ENCODE measurements around the gene FBXW11.
"Not testable (repeated sequence)": the region's sequence is repeated elsewhere in the genome, so short reads cannot be mapped to it uniquely, and the experiment has no call there.

The FBXW11 gene

GRCh38 chr5:171906703-171907590 is 99.5 kb downstream of the FBXW11 start:
- DNase-seq = no peak

DNA sequence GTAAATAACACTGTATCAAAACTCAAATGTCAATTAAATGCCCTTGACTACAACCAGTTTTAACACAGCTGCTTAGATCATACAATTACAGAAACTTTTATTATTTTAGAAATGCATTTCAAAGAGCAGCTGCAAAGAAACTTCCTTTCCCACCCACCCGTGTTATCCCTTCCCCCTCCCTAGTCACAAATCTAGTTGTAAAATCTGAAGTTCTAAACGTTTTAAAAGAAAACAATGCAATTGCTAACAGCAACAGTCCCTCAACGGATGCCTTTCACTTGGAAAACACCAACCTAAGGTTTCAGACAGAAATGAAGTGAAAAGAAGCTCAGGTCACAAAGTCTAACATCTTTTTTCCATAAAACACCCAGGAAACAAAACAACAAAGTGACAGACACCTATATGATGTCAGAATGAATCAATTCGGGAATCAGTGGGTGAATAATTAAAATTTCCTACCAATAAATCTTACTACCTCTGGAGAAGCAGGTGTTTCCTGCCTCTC is 100.3 kb downstream of the FBXW11 start:
- no peak for DNase-seq

DNA sequence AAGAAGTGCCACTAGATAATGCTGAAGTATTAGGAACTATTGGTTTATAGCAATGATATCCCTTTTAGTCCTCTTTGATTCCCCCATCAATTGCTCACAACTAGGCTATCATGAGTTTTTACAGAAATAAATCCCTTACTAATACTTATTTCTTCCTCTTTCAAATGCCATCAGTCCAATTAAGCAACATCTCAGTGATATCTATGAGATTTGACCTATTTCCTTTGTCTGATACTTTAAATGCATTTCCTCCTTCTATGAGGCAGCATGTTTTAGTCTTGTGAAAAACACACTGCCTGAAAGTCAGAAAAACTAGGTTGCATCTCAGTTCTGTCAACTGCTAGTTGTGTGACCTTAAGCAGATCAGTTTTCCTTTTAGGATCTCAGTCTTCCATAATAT is 101.6 kb downstream of the FBXW11 start:
- DNase-seq = no peak

- no peak for DNase-seq
Measured at GRCh38 chr5:171901764-171902163, 104.7 kb downstream of the FBXW11 start.

- DNase-seq = no peak
Measured at GRCh38 chr5:171899792-171900191, 106.6 kb downstream of the FBXW11 start.

DNA sequence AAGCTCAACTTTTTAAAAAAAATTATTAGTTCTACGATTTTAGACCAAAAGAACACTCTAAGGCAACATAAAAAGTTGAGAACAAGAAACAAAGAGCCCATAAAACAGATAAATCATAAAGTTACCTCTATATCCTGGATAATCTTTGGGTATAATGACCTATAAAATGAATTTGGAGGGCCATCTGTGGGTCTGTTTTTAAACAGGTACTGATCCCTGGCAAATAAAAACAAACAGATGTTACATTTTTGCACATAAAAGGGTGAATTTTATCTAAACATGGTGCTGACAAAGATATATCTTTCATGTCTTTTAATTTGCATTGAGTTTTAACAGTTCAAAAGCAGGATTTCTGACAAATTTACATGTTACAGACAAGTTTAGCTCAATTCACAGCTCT is 107.6 kb downstream of the FBXW11 start:
- DNase-seq = no peak

DNA sequence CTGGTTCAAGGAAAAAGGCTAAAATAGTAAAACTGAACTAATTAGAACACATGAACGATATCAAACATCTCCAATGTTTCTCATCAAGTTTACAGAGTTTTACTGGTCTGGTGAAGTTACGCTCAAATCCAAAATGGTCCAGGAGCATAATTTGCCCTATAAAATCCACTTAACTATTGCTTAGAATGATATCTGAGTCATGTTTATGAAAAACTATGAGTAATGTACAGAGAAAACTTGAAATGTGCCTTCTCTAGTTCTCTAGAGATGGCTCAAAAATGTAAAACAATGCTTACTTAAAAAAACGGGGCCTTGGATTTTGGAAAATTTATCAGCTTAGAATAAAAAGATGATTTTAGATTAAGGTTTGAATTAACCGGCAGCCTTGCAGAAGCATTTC is 108.1 kb downstream of the FBXW11 start:
- no peak for DNase-seq

DNA sequence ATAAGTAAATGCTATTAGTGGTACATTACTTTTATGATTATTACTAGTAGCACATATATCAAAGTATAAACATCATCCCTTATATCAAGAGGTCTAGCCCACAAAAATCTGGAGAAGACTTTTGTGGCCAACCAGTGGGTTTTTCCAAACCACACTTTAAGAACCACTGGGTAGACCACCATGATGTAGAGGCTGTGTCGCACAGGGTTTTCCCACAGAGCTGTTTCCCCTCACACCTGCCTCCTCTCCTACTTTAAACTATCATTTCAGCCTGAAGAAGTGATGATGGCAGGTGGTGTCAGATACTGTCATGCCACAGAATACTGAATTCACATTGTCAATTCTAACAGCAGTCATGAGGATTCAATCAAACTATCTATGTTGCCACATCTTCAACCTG is 109.2 kb downstream of the FBXW11 start:
- DNase-seq = no peak

DNA sequence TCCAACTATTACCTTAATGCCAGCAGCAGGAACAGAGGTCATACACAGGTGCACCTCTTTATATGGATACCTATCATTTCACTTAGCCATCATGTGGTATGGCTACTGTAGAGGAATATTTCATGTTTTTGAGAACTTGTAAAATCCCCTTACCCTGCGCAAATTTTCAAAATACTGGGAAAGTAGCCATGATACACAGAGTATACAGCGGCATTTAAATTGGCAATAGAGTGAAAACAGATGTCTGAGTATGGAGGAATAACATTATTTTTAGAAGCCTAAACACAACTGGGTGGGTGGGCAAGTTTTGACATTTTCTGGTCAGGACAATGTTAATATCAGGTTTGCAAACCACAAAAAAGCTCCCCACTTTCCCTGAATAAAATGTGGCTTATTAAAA is 111.4 kb downstream of the FBXW11 start:
- DNase-seq = no peak

- DNase-seq = no peak
Measured at GRCh38 chr5:171893290-171893886, 113.0 kb downstream of the FBXW11 start.

DNA sequence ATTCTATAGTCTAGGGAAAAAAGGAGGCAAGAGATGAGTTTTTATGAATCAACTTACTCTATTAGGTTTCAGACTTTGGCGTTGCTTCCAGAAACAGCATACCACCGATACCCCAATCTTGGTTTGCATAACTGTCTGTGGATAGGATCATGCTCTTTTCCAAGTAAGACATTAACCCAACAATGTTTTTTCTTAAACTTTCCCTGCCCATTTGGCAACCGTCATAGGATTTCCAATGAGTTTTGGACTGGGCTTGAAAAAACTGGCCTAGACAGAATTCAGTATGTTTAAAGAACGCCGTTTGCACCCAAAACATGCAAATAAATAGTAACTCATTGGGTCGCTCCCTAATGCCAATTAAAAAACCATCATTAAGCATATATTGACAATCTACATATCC is 114.8 kb downstream of the FBXW11 start:
- no peak for DNase-seq

DNA sequence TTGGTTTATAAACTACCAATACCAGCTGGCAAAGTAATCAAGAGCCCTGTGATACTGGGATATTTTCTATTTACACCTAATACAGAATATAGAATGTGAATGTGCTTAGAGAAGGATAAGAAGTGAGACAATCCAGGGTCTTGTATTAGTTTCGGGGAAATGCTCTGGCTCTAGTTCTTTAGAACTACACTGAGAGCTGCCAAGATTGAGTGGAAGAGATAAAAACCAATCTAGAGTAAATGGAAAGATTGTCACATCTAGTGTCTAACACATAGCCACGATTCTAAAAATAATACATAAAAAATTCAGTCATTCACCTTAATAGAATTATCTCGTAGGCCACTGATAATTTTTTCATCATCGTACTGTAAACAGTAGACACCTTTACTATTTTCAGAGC is 115.3 kb downstream of the FBXW11 start:
- DNase-seq = no peak

DNA sequence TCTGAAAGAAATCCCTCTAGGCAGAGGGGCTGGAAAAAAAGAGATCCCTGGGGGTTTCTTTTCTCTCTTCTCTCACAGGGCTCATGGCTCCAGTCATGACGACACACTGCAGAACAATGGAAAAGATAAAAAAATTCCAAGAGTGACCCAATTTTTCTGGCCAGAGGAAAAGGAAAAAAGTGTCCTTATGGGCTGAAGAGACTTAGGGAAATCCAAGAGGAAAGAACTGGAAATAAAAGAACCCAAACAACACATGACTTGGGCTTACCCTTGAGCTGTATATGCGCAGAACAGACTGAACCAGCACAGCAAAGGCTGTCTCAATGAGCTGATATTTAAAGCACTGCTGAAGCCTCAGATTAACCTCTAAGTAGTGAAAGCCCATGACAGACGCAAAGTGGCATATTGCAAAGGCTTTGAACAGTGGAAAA is 118.4 kb downstream of the FBXW11 start:
- DNase-seq = no peak

DNA sequence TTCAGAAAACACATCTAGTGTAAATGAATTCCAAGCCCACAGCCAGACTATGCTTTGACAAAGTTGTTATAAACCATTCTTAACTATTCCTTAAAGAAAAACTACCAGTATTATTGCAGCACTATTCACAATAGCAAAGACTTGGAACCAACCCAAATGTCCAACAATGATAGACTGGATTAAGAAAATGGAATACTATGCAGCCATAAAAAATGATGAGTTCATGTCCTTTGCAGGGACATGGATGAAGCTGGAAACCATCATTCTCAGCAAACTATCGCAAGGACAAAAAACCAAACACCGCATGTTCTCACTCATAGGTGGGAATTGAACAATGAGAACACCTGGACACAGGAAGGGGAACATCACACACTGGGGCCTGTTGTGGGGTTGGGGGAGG is 120.4 kb downstream of the FBXW11 start:
- not testable (repeated sequence) for DNase-seq

DNA sequence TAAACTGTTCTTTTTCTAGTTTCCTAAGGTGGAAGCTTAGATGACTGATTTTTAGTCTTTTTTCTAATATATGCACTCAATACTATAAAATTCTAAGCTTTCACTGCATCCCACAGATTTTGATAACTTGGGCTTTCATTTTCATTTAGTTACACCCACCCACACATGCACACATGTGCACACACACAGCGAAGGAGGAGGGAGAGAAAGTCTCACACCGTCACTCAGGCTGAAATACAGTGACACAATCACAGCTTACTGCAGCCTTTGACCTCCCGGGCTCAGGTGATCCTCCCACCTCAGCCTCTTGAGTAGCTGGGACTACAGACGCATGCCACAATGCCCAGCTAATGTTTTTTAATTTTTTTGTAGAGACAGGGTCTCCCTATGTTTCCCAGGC is 124.3 kb downstream of the FBXW11 start:
- no peak for DNase-seq

GRCh38 chr5:171874234-171874633 is 132.2 kb downstream of the FBXW11 start:
- no peak for DNase-seq

GRCh38 chr5:171872666-171873065 is 133.8 kb downstream of the FBXW11 start:
- no peak for DNase-seq

DNA sequence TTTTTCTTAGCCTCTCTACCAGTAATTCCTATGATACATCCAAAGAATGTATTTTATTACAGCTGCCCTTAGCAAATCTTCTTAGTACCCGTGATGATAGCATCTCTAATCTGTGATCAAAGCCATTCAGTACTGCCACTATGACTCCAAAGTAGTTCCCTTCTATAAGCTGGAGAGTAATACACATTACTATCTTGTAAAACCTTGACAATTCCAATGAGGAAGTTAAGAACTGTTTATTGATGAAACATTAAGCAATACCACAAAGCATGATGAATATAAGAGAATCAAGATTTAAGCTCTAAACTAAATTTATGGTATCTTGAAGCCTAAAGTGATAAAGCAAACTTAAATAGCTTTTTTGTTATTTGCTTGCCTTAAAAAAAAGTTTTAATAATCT is 134.7 kb downstream of the FBXW11 start:
- DNase-seq = no peak

DNA sequence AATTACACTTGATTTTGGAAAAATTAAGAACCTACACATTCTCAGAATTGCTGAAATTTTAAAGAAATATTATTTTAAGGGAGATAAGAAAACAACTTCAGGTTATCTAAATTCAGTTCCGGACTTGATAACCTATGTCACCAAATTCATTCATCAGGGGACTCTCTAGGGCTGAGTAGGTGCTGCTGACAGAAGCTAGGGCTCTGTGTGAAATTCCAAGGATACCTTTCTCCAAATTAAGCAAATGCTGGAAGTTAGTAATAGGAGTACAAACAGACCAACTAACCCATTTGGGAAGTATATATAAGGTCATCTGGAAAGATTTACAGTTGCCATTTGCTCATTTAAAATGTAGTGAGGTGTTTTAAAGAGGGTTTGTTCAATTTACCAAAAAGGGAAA is 136.5 kb downstream of the FBXW11 start:
- no peak for DNase-seq

DNA sequence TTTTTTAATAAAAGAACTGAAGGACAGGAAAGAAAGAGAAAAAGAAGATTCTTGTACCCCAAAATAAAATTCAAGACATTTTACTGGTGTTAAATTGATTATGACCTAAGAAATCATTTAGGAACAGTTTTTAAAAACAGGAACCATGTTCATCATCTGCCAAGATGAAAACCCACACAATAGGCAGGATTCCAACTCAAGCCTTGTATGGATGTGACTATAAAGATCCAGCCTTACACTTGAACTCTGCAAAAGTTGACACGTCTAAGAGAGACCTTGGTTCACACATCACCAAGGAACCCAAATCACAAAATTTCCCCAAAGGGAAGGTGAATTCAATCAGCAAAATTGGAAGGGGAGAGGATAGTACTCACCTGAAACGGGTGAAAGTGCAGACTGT is 138.2 kb downstream of the FBXW11 start:
- DNase-seq = no peak

DNA sequence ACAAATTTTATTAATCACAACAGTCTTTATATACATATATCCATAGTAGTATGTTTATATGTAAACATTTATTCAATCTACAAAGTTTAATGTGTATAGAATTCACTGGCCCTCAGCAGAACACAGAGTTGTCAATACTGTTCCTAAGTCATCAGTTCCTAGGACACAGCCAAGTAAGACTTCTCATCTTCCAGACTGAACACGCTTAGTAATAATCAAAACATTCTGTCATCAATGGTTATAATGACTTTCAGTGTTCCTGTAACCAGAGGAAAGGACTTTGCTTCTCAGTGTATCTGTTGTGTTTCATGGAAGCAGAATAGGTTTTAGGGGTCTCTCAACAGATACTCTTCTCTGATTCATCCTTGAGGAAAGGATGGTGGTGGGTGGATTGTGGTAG is 138.7 kb downstream of the FBXW11 start:
- no peak for DNase-seq

- no peak for DNase-seq
Measured at GRCh38 chr5:171865471-171865870, 141.0 kb downstream of the FBXW11 start.

GRCh38 chr5:171863935-171864334 is 142.5 kb downstream of the FBXW11 start:
- DNase-seq = no peak

DNA sequence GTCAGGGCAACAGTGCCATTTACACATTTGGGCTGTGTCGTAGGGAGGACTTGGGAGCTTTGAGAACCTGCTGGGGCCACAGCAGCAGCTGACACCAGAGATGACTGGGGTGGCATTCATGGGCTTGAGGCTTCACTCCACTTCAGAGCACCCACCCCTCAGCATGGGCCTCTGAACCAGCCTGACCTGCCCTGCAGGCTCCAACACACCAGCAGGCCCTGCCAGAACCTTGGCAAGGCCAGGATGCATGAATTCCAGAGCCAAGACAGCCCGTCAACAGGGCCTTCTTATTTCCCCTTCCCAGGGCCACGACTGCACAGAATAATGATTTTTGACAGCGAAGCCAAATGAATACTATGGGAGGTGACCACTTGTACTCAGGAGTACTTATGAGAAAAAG is 143.8 kb downstream of the FBXW11 start:
- no peak for DNase-seq

DNA sequence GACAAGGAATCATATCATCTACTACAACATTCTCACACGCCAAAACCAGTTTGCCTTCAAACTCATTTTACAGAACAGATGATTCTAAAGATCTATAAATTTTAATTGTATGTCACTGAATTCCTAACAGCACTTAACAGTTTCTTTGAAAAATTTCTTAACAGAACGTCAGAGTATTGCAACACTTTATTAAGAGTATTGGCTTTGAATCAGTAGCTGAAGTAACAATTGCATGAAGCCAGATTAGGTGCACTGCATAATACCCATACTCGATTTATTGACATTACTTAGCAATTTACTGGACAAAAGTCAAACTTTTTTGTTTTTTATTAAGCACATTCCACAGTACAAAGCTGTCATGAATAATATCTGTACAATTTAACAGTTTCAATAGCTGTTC is 145.1 kb downstream of the FBXW11 start:
- no peak for DNase-seq

Data from NCI-H1105 (cell line).